SK-N-SH treated with all-trans-retinoic acid at 6 μM for 48 hours (cell line): ENCODE measurements around the gene PLPP2.
A peak's percentile ranks its signal among the peaks of the same experiment; 100 is the strongest.

Experiments
- ATAC-seq: fragments of 200-7000 bp; cut with Tn5 transposase; 3 replicates; pipeline ENCODE4 v1.9.1; 2020; ENCODE audit warnings: mild to moderate bottlenecking, moderate library complexity
- ARNTL ChIP-seq: fragments of 450-650 bp; formaldehyde crosslinking; IDR thresholded peaks from 2 replicates; pipeline ENCODE4 v1.5.0; 2020; ENCODE audit warnings: low read depth, mild to moderate bottlenecking, moderate library complexity, borderline replicate concordance
- BACH2 ChIP-seq: fragments of 250-450 bp; sonication (Bioruptor Pico); IDR thresholded peaks from 2 replicates; pipeline ENCODE4 v1.9.0; 2021; ENCODE audit warnings: mild to moderate bottlenecking, borderline replicate concordance
- CSDC2 ChIP-seq: fragments of 250-450 bp; sonication (Bioruptor Pico); IDR thresholded peaks from 2 replicates; pipeline ENCODE4 v1.5.0; 2020; ENCODE audit warnings: mild to moderate bottlenecking, moderate library complexity
- ESRRG ChIP-seq: fragments of 250-450 bp; sonication (Bioruptor Pico); IDR thresholded peaks from 2 replicates; pipeline ENCODE4 v1.6.1; 2021; ENCODE audit warnings: mild to moderate bottlenecking
- GLIS3 ChIP-seq: fragments of 250-450 bp; sonication (Bioruptor Pico); IDR thresholded peaks from 2 replicates; pipeline ENCODE4 v1.5.0; 2020; ENCODE audit warnings: mild to moderate bottlenecking, moderate library complexity
- ISL1 ChIP-seq: fragments of 250-450 bp; sonication (Bioruptor Pico); IDR thresholded peaks from 2 replicates; pipeline ENCODE4 v2.1.2; 2022; ENCODE audit warnings: mild to moderate bottlenecking, moderate library complexity
- OSR1 ChIP-seq: fragments of 250-450 bp; sonication (Bioruptor Pico); IDR thresholded peaks from 2 replicates; pipeline ENCODE4 v1.8.0; 2022; ENCODE audit warnings: moderate library complexity, mild to moderate bottlenecking, inconsistent platforms
- PPARA ChIP-seq: fragments of 250-450 bp; sonication (Bioruptor Pico); IDR thresholded peaks from 2 replicates; pipeline ENCODE4 v1.5.0; 2020; ENCODE audit warnings: mild to moderate bottlenecking, borderline replicate concordance
- RARB ChIP-seq: fragments of 250-450 bp; sonication (Bioruptor Pico); IDR thresholded peaks from 2 replicates; pipeline ENCODE4 v1.8.0; 2021; ENCODE audit warnings: mild to moderate bottlenecking, moderate library complexity
- SNAI2 ChIP-seq: fragments of 250-450 bp; sonication (Bioruptor Pico); IDR thresholded peaks from 2 replicates; pipeline ENCODE4 v1.5.0; 2020; ENCODE audit warnings: mild to moderate bottlenecking, moderate library complexity
- TCF4 ChIP-seq: fragments of 250-450 bp; sonication (Bioruptor Pico); IDR thresholded peaks from 2 replicates; pipeline ENCODE4 v1.8.0; 2021; ENCODE audit warnings: mild to moderate bottlenecking, moderate library complexity, borderline replicate concordance
- ZC3H10 ChIP-seq: fragments of 250-450 bp; sonication (Bioruptor Pico); IDR thresholded peaks from 2 replicates; pipeline ENCODE4 v1.5.1; 2021; ENCODE audit warnings: mild to moderate bottlenecking, moderate library complexity
- ZFP3 ChIP-seq: fragments of 250-450 bp; sonication (Bioruptor Pico); IDR thresholded peaks from 2 replicates; pipeline ENCODE4 v1.5.0; 2020; ENCODE audit warnings: mild to moderate bottlenecking, moderate library complexity
- ZFP30 ChIP-seq: fragments of 450-650 bp; formaldehyde crosslinking; IDR thresholded peaks from 2 replicates; pipeline ENCODE4 v1.5.0; 2022; ENCODE audit warnings: mild to moderate bottlenecking, moderate library complexity
- ZNF565 ChIP-seq: fragments of 450-650 bp; formaldehyde crosslinking; conservative IDR thresholded peaks from 2 replicates; pipeline ENCODE4 v1.5.0; 2020; ENCODE audit warnings: low read depth, mild to moderate bottlenecking, moderate library complexity
- ZNF70 ChIP-seq: fragments of 450-650 bp; formaldehyde crosslinking; IDR thresholded peaks from 2 replicates; pipeline ENCODE4 v1.5.0; 2020; ENCODE audit warnings: mild to moderate bottlenecking, moderate library complexity
- ZNF8 ChIP-seq: fragments of 450-650 bp; formaldehyde crosslinking; IDR thresholded peaks from 2 replicates; pipeline ENCODE4 v1.5.0; 2020; ENCODE audit warnings: mild to moderate bottlenecking, moderate library complexity
- TF ChIP-seq, protein P1 (sequence below): fragments of 250-450 bp; sonication (Bioruptor Pico); IDR thresholded peaks from 2 replicates; pipeline ENCODE4 v1.5.0; 2020; ENCODE audit warnings: mild to moderate bottlenecking, moderate library complexity
- TF ChIP-seq, protein P2 (sequence below): fragments of 250-450 bp; sonication (Bioruptor Pico); IDR thresholded peaks from 2 replicates; pipeline ENCODE4 v1.5.1; 2020; ENCODE audit warnings: low read depth, mild to moderate bottlenecking, moderate library complexity
- TF ChIP-seq, protein P3 (sequence below): fragments of 250-450 bp; sonication (Bioruptor Pico); IDR thresholded peaks from 2 replicates; pipeline ENCODE4 v1.8.0; 2020; ENCODE audit warnings: mild to moderate bottlenecking, moderate library complexity, borderline replicate concordance
- TF ChIP-seq, protein P4 (sequence below): fragments of 250-450 bp; sonication (Bioruptor Pico); IDR thresholded peaks from 2 replicates; pipeline ENCODE4 v1.8.0; 2021; ENCODE audit warnings: low read depth, mild to moderate bottlenecking, moderate library complexity, borderline replicate concordance
- TF ChIP-seq, protein P5 (sequence below): fragments of 250-450 bp; sonication (Bioruptor Pico); IDR thresholded peaks from 2 replicates; pipeline ENCODE4 v1.5.1; 2021; ENCODE audit warnings: mild to moderate bottlenecking, moderate library complexity

Gene PLPP2

DNA sequence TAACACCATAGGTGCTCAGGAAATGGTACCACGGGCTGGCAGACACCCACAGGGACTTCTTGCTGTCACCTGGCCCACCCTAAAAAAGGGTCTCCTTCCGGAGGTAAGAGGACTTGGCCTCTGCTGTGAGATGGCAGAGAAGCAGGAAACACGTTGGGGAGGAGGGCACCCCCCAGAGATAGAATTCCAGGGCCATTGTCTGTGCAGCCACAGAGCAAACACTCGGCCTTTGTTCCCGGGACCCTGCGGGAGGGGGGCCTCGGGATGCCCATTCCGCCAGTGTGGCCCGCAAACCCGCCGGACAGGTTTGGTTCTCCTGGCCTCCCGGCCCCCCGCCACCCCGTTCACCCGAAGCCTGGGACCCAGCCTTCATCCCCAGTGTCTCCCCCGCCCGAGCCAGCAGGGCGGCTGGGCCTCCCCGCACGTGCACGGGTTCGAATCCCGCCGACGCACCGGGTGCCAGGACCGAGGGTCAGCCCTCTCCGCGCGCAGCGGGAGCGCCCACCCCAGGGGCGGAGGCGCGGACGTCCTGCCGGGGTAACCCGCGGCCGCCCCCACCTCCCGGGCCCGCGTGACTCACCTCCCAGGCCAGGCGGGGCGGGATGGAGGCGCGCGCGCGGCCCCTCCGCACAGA, 714 bp downstream of the PLPP2 start:
- TF ChIP-seq, protein P1, sequence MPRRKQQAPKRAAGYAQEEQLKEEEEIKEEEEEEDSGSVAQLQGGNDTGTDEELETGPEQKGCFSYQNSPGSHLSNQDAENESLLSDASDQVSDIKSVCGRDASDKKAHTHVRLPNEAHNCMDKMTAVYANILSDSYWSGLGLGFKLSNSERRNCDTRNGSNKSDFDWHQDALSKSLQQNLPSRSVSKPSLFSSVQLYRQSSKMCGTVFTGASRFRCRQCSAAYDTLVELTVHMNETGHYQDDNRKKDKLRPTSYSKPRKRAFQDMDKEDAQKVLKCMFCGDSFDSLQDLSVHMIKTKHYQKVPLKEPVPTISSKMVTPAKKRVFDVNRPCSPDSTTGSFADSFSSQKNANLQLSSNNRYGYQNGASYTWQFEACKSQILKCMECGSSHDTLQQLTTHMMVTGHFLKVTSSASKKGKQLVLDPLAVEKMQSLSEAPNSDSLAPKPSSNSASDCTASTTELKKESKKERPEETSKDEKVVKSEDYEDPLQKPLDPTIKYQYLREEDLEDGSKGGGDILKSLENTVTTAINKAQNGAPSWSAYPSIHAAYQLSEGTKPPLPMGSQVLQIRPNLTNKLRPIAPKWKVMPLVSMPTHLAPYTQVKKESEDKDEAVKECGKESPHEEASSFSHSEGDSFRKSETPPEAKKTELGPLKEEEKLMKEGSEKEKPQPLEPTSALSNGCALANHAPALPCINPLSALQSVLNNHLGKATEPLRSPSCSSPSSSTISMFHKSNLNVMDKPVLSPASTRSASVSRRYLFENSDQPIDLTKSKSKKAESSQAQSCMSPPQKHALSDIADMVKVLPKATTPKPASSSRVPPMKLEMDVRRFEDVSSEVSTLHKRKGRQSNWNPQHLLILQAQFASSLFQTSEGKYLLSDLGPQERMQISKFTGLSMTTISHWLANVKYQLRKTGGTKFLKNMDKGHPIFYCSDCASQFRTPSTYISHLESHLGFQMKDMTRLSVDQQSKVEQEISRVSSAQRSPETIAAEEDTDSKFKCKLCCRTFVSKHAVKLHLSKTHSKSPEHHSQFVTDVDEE, result no peak
- TF ChIP-seq ISL1 (CRISPR knock-in tag), result no peak
- no peak for TF ChIP-seq PPARA (CRISPR knock-in tag)
- TF ChIP-seq ESRRG (CRISPR knock-in tag), result no peak
- TF ChIP-seq ARNTL, result no peak
- TF ChIP-seq, protein P2, sequence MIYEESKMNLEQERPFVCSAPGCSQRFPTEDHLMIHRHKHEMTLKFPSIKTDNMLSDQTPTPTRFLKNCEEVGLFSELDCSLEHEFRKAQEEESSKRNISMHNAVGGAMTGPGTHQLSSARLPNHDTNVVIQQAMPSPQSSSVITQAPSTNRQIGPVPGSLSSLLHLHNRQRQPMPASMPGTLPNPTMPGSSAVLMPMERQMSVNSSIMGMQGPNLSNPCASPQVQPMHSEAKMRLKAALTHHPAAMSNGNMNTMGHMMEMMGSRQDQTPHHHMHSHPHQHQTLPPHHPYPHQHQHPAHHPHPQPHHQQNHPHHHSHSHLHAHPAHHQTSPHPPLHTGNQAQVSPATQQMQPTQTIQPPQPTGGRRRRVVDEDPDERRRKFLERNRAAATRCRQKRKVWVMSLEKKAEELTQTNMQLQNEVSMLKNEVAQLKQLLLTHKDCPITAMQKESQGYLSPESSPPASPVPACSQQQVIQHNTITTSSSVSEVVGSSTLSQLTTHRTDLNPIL (CRISPR knock-in tag), result no peak
- no peak for TF ChIP-seq RARB (CRISPR knock-in tag)
- TF ChIP-seq ZNF70 (CRISPR knock-in tag), result no peak
- TF ChIP-seq TCF4, result no peak
- no peak for TF ChIP-seq ZFP3 (CRISPR knock-in tag)
- no peak for TF ChIP-seq ZFP30 (CRISPR knock-in tag)
- TF ChIP-seq SNAI2, result no peak
- no peak for TF ChIP-seq BACH2 (CRISPR knock-in tag)
- TF ChIP-seq, protein P3, sequence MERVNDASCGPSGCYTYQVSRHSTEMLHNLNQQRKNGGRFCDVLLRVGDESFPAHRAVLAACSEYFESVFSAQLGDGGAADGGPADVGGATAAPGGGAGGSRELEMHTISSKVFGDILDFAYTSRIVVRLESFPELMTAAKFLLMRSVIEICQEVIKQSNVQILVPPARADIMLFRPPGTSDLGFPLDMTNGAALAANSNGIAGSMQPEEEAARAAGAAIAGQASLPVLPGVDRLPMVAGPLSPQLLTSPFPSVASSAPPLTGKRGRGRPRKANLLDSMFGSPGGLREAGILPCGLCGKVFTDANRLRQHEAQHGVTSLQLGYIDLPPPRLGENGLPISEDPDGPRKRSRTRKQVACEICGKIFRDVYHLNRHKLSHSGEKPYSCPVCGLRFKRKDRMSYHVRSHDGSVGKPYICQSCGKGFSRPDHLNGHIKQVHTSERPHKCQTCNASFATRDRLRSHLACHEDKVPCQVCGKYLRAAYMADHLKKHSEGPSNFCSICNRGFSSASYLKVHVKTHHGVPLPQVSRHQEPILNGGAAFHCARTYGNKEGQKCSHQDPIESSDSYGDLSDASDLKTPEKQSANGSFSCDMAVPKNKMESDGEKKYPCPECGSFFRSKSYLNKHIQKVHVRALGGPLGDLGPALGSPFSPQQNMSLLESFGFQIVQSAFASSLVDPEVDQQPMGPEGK (CRISPR knock-in tag), result no peak
- no peak for TF ChIP-seq ZNF8 (CRISPR knock-in tag)
- TF ChIP-seq, protein P4, sequence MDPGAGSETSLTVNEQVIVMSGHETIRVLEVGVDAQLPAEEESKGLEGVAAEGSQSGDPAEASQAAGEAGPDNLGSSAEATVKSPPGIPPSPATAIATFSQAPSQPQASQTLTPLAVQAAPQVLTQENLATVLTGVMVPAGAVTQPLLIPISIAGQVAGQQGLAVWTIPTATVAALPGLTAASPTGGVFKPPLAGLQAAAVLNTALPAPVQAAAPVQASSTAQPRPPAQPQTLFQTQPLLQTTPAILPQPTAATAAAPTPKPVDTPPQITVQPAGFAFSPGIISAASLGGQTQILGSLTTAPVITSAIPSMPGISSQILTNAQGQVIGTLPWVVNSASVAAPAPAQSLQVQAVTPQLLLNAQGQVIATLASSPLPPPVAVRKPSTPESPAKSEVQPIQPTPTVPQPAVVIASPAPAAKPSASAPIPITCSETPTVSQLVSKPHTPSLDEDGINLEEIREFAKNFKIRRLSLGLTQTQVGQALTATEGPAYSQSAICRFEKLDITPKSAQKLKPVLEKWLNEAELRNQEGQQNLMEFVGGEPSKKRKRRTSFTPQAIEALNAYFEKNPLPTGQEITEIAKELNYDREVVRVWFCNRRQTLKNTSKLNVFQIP (CRISPR knock-in tag), result no peak
- no peak for TF ChIP-seq ZNF565 (CRISPR knock-in tag)
- TF ChIP-seq, all 23 proteins: peak for 0
- peak; percentile 39 for ATAC-seq

DNA sequence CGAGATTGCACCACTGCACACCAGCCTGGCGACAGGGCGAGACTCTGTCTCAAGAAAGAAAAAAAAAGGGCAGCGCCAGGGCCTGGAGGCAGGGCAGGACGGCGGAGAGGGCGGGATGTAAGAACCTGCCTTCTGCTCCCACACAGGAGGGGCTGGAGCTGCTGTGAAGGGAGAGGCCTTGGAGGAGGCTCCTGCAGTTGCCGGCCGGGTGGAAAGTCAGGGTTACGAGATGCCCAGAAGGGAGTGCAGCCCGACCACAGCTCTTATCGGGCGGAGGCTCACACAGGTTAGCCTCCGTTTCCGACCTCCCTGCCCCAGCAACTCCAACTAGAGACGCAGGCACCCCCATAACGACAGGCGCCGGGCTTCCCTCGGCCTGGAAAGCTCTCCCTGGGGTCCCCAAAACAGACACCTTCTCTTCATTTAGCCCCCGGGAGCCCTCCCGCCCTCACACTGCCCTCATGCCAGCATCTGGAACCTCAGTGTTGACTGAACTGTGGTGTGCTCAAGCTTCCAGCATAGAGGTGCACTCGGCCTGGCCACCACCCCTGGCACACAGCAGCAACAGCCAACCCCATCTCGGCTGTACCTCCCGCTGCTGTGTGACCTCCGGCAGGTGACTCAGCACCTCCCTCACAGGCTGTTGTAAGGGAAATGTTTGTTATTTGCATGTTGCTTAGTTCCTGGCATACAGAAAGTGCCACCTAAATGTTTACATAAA, 1.4 kb downstream of the PLPP2 start:
- no peak for TF ChIP-seq CSDC2 (CRISPR knock-in tag)

DNA sequence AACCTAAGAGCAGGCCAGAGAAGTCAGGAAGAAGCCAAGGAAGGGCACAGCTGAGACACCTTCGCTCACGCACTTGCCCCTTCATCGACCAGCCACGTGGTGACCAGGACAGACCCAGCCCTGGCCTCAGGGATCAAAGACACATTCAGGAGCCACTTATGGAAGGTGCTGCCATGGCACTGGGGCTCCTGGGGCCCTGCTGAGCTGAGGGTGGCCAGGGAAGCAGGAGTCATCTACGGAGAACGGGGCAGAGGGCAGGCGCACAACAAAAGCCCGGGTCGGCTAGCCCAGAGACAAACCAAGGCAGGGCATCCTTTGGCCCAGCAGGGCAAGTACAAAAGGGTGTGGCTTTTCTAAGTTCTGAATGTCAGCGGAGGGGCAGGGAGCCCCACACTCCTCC, 2.3 kb downstream of the PLPP2 start:
- no peak for ATAC-seq
- no peak for TF ChIP-seq ZC3H10
- no peak for TF ChIP-seq CSDC2 (CRISPR knock-in tag)
- no peak for TF ChIP-seq ZNF70 (CRISPR knock-in tag)
- no peak for TF ChIP-seq GLIS3
- TF ChIP-seq ZFP30 (CRISPR knock-in tag), result no peak
- TF ChIP-seq OSR1 (CRISPR knock-in tag), result no peak
- TF ChIP-seq, protein P2 (CRISPR knock-in tag), result no peak
- TF ChIP-seq ESRRG (CRISPR knock-in tag), result no peak
- no peak for TF ChIP-seq TCF4
- TF ChIP-seq, protein P4 (CRISPR knock-in tag), result no peak
- TF ChIP-seq, protein P1, result no peak
- TF ChIP-seq, protein P5, sequence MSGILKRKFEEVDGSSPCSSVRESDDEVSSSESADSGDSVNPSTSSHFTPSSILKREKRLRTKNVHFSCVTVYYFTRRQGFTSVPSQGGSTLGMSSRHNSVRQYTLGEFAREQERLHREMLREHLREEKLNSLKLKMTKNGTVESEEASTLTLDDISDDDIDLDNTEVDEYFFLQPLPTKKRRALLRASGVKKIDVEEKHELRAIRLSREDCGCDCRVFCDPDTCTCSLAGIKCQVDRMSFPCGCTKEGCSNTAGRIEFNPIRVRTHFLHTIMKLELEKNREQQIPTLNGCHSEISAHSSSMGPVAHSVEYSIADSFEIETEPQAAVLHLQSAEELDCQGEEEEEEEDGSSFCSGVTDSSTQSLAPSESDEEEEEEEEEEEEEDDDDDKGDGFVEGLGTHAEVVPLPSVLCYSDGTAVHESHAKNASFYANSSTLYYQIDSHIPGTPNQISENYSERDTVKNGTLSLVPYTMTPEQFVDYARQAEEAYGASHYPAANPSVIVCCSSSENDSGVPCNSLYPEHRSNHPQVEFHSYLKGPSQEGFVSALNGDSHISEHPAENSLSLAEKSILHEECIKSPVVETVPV (CRISPR knock-in tag), result no peak

More for the DNA sequence above, 1.4 kb downstream of the PLPP2 start:
- ATAC-seq, result peak; percentile 22; the same call in 2 of the 3 replicates
